H1 (cell line): ENCODE measurements around the gene MYBPC2. TPM values are rescaled to one million over a fixed set of nuclear protein-coding genes. Genes with fewer than 3 reads are reported as not detected.

ENCODE experiments used
- CTCF ChIA-PET: fragments of 300-600 bp; sonication (Branson Sonifier 250); formaldehyde crosslinking; loops from one replicate; lab custom pipeline; 2021; ENCODE audit not compliant: partially characterized antibody; lab: Charles Lee
- POLR2A ChIA-PET: fragments of 300-600 bp; sonication (Branson Sonifier 250); formaldehyde crosslinking; loops from one replicate; lab custom pipeline; 2021; ENCODE audit warnings: inconsistent platforms; ENCODE audit not compliant: partially characterized antibody; lab: Charles Lee
- DNase-seq, 2 experiments: peaks; one replicate each; pipeline versions ENCODE4 v3.0.0 to v3.0.0-alpha.2; 2010 to 2022; ENCODE audit warnings: low spot score in 2 of 2, low read depth in 1 of 2, mixed read lengths in 1 of 2
- FAIRE-seq: peaks from 2 replicates; lab custom pipeline; 2011; peaks lifted over from hg19 to GRCh38; lab: Jason Lieb, UNC
- H2AFZ ChIP-seq: 2 replicates; pipeline ENCODE4 v1.8.1; 2012; ENCODE audit warnings: low read length, inconsistent platforms
- H2AK5ac ChIP-seq: 2 replicates; pipeline ENCODE4 v1.6.1; 2013; ENCODE audit warnings: low read depth, low read length
- H2BK120ac ChIP-seq: replicated peaks from 2 replicates; pipeline ENCODE3; 2013; ENCODE audit warnings: low read depth, low read length, inconsistent platforms
- H2BK12ac ChIP-seq: 2 replicates; pipeline ENCODE4 v1.6.1; 2013; ENCODE audit warnings: low read depth, low read length
- H2BK15ac ChIP-seq: 2 replicates; pipeline ENCODE4 v1.6.1; 2013; ENCODE audit warnings: low read length
- H2BK20ac ChIP-seq: 2 replicates; pipeline ENCODE4 v1.6.1; 2013; ENCODE audit warnings: low read length
- H2BK5ac ChIP-seq: 2 replicates; pipeline ENCODE4 v1.6.1; 2013; ENCODE audit warnings: low read depth, low read length
- H3K14ac ChIP-seq: 2 replicates; pipeline ENCODE4 v1.6.1; 2013; ENCODE audit warnings: inconsistent platforms; ENCODE audit not compliant: insufficient read length
- H3K18ac ChIP-seq: 2 replicates; pipeline ENCODE4 v1.6.1; 2013; ENCODE audit warnings: low read length; ENCODE audit errors: extremely low read depth
- H3K23ac ChIP-seq: 2 replicates; pipeline ENCODE4 v1.6.1; 2013; ENCODE audit warnings: inconsistent platforms; ENCODE audit not compliant: insufficient read length
- H3K23me2 ChIP-seq: 2 replicates; pipeline ENCODE4 v1.6.1; 2013; ENCODE audit warnings: low read depth, low read length
- H3K27ac ChIP-seq: 2 replicates; pipeline ENCODE4 v1.6.1; 2011; ENCODE audit warnings: low read depth, low read length, inconsistent platforms
- H3K27me3 ChIP-seq, 4 experiments: replicated peaks in 1 of 4; 1 replicate in 1 of 4; 2 replicates in 3 of 4; pipeline versions ENCODE4 v1.6.1 to v1.8.1; 2011 to 2013; ENCODE audit warnings: low read length in 3 of 4, mild to moderate bottlenecking in 3 of 4, inconsistent platforms in 2 of 4, mixed read lengths in 2 of 4, moderate library complexity in 1 of 4; ENCODE audit not compliant: control insufficient read depth in 3 of 4, insufficient read depth in 3 of 4; ENCODE audit errors: extremely low read depth in 1 of 4
- H3K36me3 ChIP-seq, 4 experiments: 2 replicates each; pipeline versions ENCODE4 v1.6.1 to v1.8.1; 2011 to 2013; ENCODE audit warnings: mild to moderate bottlenecking in 4 of 4, low read length in 3 of 4, moderate library complexity in 2 of 4, control low read depth in 1 of 4, inconsistent platforms in 1 of 4; ENCODE audit not compliant: insufficient read depth in 4 of 4, control insufficient read depth in 2 of 4
- H3K4ac ChIP-seq: replicated peaks from 2 replicates; pipeline ENCODE3; 2013; ENCODE audit warnings: low read length, low read depth, mixed read lengths, inconsistent platforms; ENCODE audit not compliant: insufficient read length
- H3K4me1 ChIP-seq, 4 experiments: replicated peaks in 1 of 4; 1 replicate in 1 of 4; 2 replicates in 3 of 4; pipeline versions ENCODE4 v1.6.1 to v1.8.1; 2011 to 2013; ENCODE audit warnings: low read length in 3 of 4, inconsistent platforms in 2 of 4, mixed read lengths in 1 of 4; ENCODE audit not compliant: insufficient read depth in 4 of 4, control insufficient read depth in 3 of 4
- H3K4me2 ChIP-seq, 2 experiments: 2 replicates each; pipeline versions ENCODE4 v1.6.1 to v1.8.1; 2011 to 2013; ENCODE audit warnings: low read depth in 2 of 2, low read length in 2 of 2, control low read depth in 1 of 2, inconsistent platforms in 1 of 2, mild to moderate bottlenecking in 1 of 2; ENCODE audit not compliant: insufficient read depth in 1 of 2
- H3K4me3 ChIP-seq, 4 experiments: fragments of 200-600, 300-600 bp in 1 of 4; sonication (generic), shearing (Covaris generic), sonication (Bioruptor Twin) in 1 of 4; 2 replicates each; pipeline versions ENCODE4 v1.5.1 to v1.8.1; 2011 to 2016; ENCODE audit warnings: low read length in 4 of 4, low read depth in 3 of 4, control low read depth in 2 of 4, inconsistent platforms in 2 of 4, mild to moderate bottlenecking in 2 of 4, mixed read lengths in 1 of 4, moderate library complexity in 1 of 4; ENCODE audit not compliant: insufficient read depth in 2 of 4; ENCODE audit errors: extremely low read depth in 1 of 4
- H3K56ac ChIP-seq: replicated peaks from 2 replicates; pipeline ENCODE3; 2013; ENCODE audit warnings: low read depth, mild to moderate bottlenecking, mixed read lengths, low read length, inconsistent platforms; ENCODE audit not compliant: insufficient read length
- H3K79me1 ChIP-seq: 2 replicates; pipeline ENCODE4 v1.6.1; 2013; ENCODE audit warnings: low read depth, low read length, control low read depth
- H3K79me2 ChIP-seq, 2 experiments: 2 replicates each; pipeline versions ENCODE4 v1.6.1 to v1.8.1; 2012 to 2013; ENCODE audit warnings: low read length in 2 of 2, mild to moderate bottlenecking in 2 of 2, inconsistent platforms in 1 of 2; ENCODE audit not compliant: insufficient read depth in 2 of 2, control insufficient read depth in 1 of 2
- H3K9ac ChIP-seq, 4 experiments: replicated peaks in 1 of 4; 1 replicate in 1 of 4; 2 replicates in 3 of 4; pipeline versions ENCODE4 v1.6.1 to v1.8.1; 2011 to 2013; ENCODE audit warnings: low read depth in 3 of 4, low read length in 3 of 4, control low read depth in 2 of 4, mild to moderate bottlenecking in 2 of 4, moderate library complexity in 2 of 4, inconsistent platforms in 1 of 4; ENCODE audit errors: extremely low read depth in 1 of 4
- H3K9me3 ChIP-seq, 2 experiments: 2 replicates each; pipeline versions ENCODE4 v1.6.1 to v1.8.1; 2012 to 2013; ENCODE audit warnings: mild to moderate bottlenecking in 2 of 2, moderate library complexity in 2 of 2, control low read depth in 1 of 2, inconsistent platforms in 1 of 2, low read depth in 1 of 2, low read length in 1 of 2, mixed read lengths in 1 of 2; ENCODE audit not compliant: insufficient read depth in 2 of 2
- H4K20me1 ChIP-seq, 2 experiments: replicated peaks in 1 of 2; 2 replicates each; pipeline versions ENCODE3 to v1.8.1; 2011 to 2013; ENCODE audit warnings: inconsistent platforms in 2 of 2, low read length in 2 of 2, mild to moderate bottlenecking in 1 of 2; ENCODE audit not compliant: insufficient read depth in 2 of 2, control insufficient read depth in 1 of 2
- H4K5ac ChIP-seq: 2 replicates; pipeline ENCODE4 v1.6.1; 2013; ENCODE audit warnings: low read length, low read depth, mixed read lengths, inconsistent platforms; ENCODE audit not compliant: insufficient read length
- H4K8ac ChIP-seq: 2 replicates; pipeline ENCODE4 v1.8.0; 2013; ENCODE audit warnings: mild to moderate bottlenecking, moderate library complexity, low read length, inconsistent platforms; ENCODE audit not compliant: insufficient read depth; ENCODE audit errors: extremely low read depth
- H4K91ac ChIP-seq: replicated peaks from 2 replicates; pipeline ENCODE3; 2013; ENCODE audit warnings: low read length, mixed read lengths, inconsistent platforms; ENCODE audit not compliant: insufficient read length
- JUND ChIP-seq: IDR thresholded peaks from 2 replicates; pipeline ENCODE4 v1.6.1; 2011; ENCODE audit warnings: mild to moderate bottlenecking, improper control_type of control experiment, low read length
- NANOG ChIP-seq: IDR thresholded peaks from 2 replicates; pipeline ENCODE4 v1.6.1; 2011; ENCODE audit warnings: low read length, low read depth, mild to moderate bottlenecking, inconsistent platforms; ENCODE audit not compliant: insufficient read depth, poor library complexity, severe bottlenecking
- SIX5 ChIP-seq: IDR thresholded peaks from 2 replicates; pipeline ENCODE4 v1.6.1; 2011; ENCODE audit warnings: mild to moderate bottlenecking, low read depth, low read length
- SRF ChIP-seq: IDR thresholded peaks from 2 replicates; pipeline ENCODE4 v1.6.1; 2011; ENCODE audit warnings: mild to moderate bottlenecking, low read depth, low read length, moderate library complexity
- WGBS, 2 experiments: shearing (Covaris generic) in 1 of 2; methylation state at CpG; one replicate each; pipeline versions ENCODE4 v1.1.6 to v1.1.7; 2013 to 2015; ENCODE audit warnings: low lambda C conversion rate in 2 of 2, mixed read lengths in 2 of 2, inconsistent platforms in 1 of 2, low coverage in 1 of 2, missing lambda C conversion rate in 1 of 2; ENCODE audit not compliant: insufficient replicate concordance in 2 of 2, insufficient coverage in 1 of 2, insufficient read length in 1 of 2; ENCODE audit errors: extremely low coverage in 1 of 2, missing lambda C conversion rate in 1 of 2; 5-methylcytosine and 5-hydroxymethylcytosine counted together
- polyA plus RNA-seq, 7 experiments: library from polyadenylated mRNA; depleted of rRNA in 3 of 7; stranded (reverse) in 5 of 7; unstranded in 2 of 7; fragments of >200 nt in 5 of 7; fragments of 200-250 nt in 2 of 7; gene quantifications; 1 replicate in 5 of 7; 2 replicates in 1 of 7; 4 replicates in 1 of 7; pipeline versions ENCODE4 v1.2.1 to v1.2.3, GENCODE V29; 2011 to 2013; ENCODE audit warnings: missing spikeins in 2 of 7, mixed read lengths in 2 of 7
- total RNA-seq: library from RNA; stranded (reverse); fragmentation: NEBNext Ultra II Directional; extraction: Animal tissue kit (Norgen Biotek cat#: 25700); gene quantifications from 2 replicates; pipeline ENCODE4 v1.2.1, GENCODE V29; 2021
- TF ChIP-seq, protein P1 (sequence below): IDR thresholded peaks from 2 replicates; pipeline ENCODE4 v1.6.1; 2011; ENCODE audit warnings: low read length, improper control_type of control experiment

Gene MYBPC2
- total and polyA plus RNA-seq, 2 of the 8 experiments (the other 6 are each of a cell fraction or from before 2014, with no cell fraction given): 1.8 to 3.1 TPM

DNA sequence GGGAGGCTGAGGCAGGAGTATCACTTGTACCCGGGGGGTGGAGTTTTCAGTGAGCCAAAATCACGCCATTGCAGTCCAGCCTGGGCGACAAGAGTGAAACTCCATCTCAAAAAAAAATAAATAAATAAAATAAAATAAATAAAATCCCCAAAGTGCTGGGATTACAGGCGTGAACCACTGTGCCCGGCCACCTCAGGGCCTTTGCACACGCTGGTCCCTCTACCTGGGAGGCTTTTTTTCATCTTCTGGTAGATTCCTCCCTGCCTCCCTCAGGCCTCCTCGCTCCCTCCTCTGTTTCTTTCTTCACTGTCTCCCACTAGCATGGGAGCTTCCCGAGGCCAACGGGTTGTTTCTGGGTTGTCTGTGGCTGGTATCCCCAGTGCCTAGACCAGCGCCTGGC is 15.1 kb downstream of the MYBPC2 start:
- H2AFZ ChIP-seq: no peak overlapping the region
- H3K27ac ChIP-seq: no peak overlapping the region
- DNase-seq: no peak
- H2BK20ac ChIP-seq: no peak overlapping the region
- no peaks in the 10 kb centered on the region for H3K36me3 ChIP-seq
- no peaks in the 10 kb centered on the region for H3K79me1 ChIP-seq
- H4K20me1 ChIP-seq: no peaks in the 10 kb centered on the region
- H3K4me1 ChIP-seq: peaks cover 0 to 7% (median 0%) of the 10 kb centered on the region in 4 experiments; a peak in 1 of 7 replicates
- WGBS, 2 experiments: 90% methylated on average over 10 of the region's 10 CpGs; no CpG with 5 or more reads in 1 of the 2 experiments
- H3K23ac ChIP-seq: no peak overlapping the region
- H3K4me3 ChIP-seq: no peak overlapping the region
- no peak overlapping the region for H2BK120ac ChIP-seq
- no peak overlapping the region for H4K5ac ChIP-seq
- H2BK12ac ChIP-seq: no peak overlapping the region
- no peak overlapping the region for H3K18ac ChIP-seq
- H3K9ac ChIP-seq: no peak overlapping the region
- no peaks in the 10 kb centered on the region for H3K79me2 ChIP-seq
- no peak overlapping the region for H3K14ac ChIP-seq
- no peak overlapping the region for H3K56ac ChIP-seq
- H3K4ac ChIP-seq: no peak overlapping the region
- H2AK5ac ChIP-seq: no peak overlapping the region
- peaks cover 5% of the 10 kb centered on the region; the same call in 1 of the 2 replicates for H3K23me2 ChIP-seq
- H4K91ac ChIP-seq: no peak overlapping the region
- no peak overlapping the region for H4K8ac ChIP-seq
- H2BK15ac ChIP-seq: no peak overlapping the region
- ChIA-PET CTCF (interaction anchor here (0.8 to 3.7 kb wide), 5 partner anchors 10 to 18 kb away, joined by 3 to 14 read pairs (median 6); no protein-coding TSS in a partner anchor), POLR2A (interaction anchor here (1.0 kb wide), 2 partner anchors 12 to 20 kb away, joined by 3 read pairs; no protein-coding TSS in a partner anchor)
- H2BK5ac ChIP-seq: no peak overlapping the region
- no peaks in the 10 kb centered on the region for H3K27me3 ChIP-seq
- FAIRE-seq: no peak
- H3K9me3 ChIP-seq: no peaks in the 10 kb centered on the region
- TF ChIP-seq JUND (no peak), SIX5 (no peak), SRF (no peak), NANOG (no peak)
- TF ChIP-seq, protein P1, sequence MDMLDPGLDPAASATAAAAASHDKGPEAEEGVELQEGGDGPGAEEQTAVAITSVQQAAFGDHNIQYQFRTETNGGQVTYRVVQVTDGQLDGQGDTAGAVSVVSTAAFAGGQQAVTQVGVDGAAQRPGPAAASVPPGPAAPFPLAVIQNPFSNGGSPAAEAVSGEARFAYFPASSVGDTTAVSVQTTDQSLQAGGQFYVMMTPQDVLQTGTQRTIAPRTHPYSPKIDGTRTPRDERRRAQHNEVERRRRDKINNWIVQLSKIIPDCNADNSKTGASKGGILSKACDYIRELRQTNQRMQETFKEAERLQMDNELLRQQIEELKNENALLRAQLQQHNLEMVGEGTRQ: no peak
- H3K4me2 ChIP-seq: no peak overlapping the region
